ENCODE measurements around the gene SLC19A1. TPM values are rescaled to one million over a fixed set of nuclear protein-coding genes. Genes with fewer than 3 reads are reported as not detected.

The SLC19A1 gene
- total RNA-seq, 3 donors from 2014 or later, result 12.6 to 22.8 (median 12.7) TPM

GRCh38 chr21:45518742-45519141 lies 23.5 kb downstream of the SLC19A1 start:
- no peak for TF ChIP-seq CTCF (IDR thresholded peaks at IDR 0.05)
- Histone ChIP-seq H3K36me3 (ENCODE audit: low read depth) (no peaks in the 10 kb centered on the region), H3K4me3 (no peak overlapping the region), H3K4me1 (ENCODE audit: low read depth) (peaks cover 6% of the 10 kb centered on the region), H3K9me3 (peaks cover 31% of the 10 kb centered on the region)
- ATAC-seq (no peak), DNase-seq (no peak)
- intact Hi-C loops (cut with DNase I, micrococcal nuclease), result no loop called here

- no peak for ATAC-seq
- peaks cover 31% of the 10 kb centered on the region for H3K9me3 ChIP-seq
- no peak overlapping the region for H3K4me3 ChIP-seq
- no peaks in the 10 kb centered on the region for H3K36me3 ChIP-seq (ENCODE audit: low read depth)
- H3K4me1 ChIP-seq (ENCODE audit: low read depth), result peaks cover 14% of the 10 kb centered on the region
- TF ChIP-seq CTCF (IDR thresholded peaks at IDR 0.05), result no peak
- intact Hi-C loops (cut with DNase I, micrococcal nuclease), result no loop called here
- peak in 2 of 3 donors; percentile 20 to 49 for DNase-seq
These were observed 24.8 kb downstream of the SLC19A1 start for GRCh38 chr21:45517249-45518065.

- DNase-seq (peak in 2 of 3 donors; percentile 6 to 39), ATAC-seq (no peak)
- Histone ChIP-seq H3K4me1 (ENCODE audit: low read depth) (peaks cover 14% of the 10 kb centered on the region), H3K4me3 (no peak overlapping the region), H3K36me3 (ENCODE audit: low read depth) (no peaks in the 10 kb centered on the region), H3K9me3 (peaks cover 31% of the 10 kb centered on the region)
- no peak for TF ChIP-seq CTCF (IDR thresholded peaks at IDR 0.05)
- intact Hi-C loops (cut with DNase I, micrococcal nuclease), result no loop called here
These were observed 25.5 kb downstream of the SLC19A1 start for GRCh38 chr21:45516671-45517151.

GRCh38 chr21:45516071-45516670 lies 26.1 kb downstream of the SLC19A1 start:
- DNase-seq (peak in 2 of 3 donors; percentile 20 to 41), ATAC-seq (no peak)
- H3K4me3 ChIP-seq, result no peak overlapping the region
- no peaks in the 10 kb centered on the region for H3K36me3 ChIP-seq (ENCODE audit: low read depth)
- H3K9me3 ChIP-seq, result peaks cover 27% of the 10 kb centered on the region
- peaks cover 14% of the 10 kb centered on the region for H3K4me1 ChIP-seq (ENCODE audit: low read depth)
- no peak for TF ChIP-seq CTCF (IDR thresholded peaks at IDR 0.05)
- intact Hi-C loops (cut with DNase I, micrococcal nuclease), result no loop called here

GRCh38 chr21:45515241-45516061 lies 26.8 kb downstream of the SLC19A1 start:
- DNase-seq, result peak in 2 of 3 donors; percentile 24 to 40
- ATAC-seq, result no peak
- Histone ChIP-seq H3K4me1 (ENCODE audit: low read depth) (peaks cover 14% of the 10 kb centered on the region), H3K36me3 (ENCODE audit: low read depth) (no peaks in the 10 kb centered on the region), H3K4me3 (no peak overlapping the region), H3K9me3 (peaks cover 20% of the 10 kb centered on the region)
- intact Hi-C loops (cut with DNase I, micrococcal nuclease), result no loop called here
- no peak for TF ChIP-seq CTCF (IDR thresholded peaks at IDR 0.05)

All from mucosa of descending colon (tissue), 3 donors.